Natural killer cell (primary cell): ENCODE measurements around the gene SENP6. TPM values are rescaled to one million over a fixed set of nuclear protein-coding genes. Genes with fewer than 3 reads are reported as not detected.

Experiments used
- ATAC-seq, 3 donors: fragments of 150-1000 bp in 2 of 3; fragments of 200-7000 bp in 1 of 3; cut with Tn5 transposase; 1 replicate in 1 of 3; 2 replicates in 2 of 3; pipeline ENCODE4 v1.10.0; 2021; ENCODE audit warnings: mild to moderate bottlenecking in 2 of 3, moderate library complexity in 2 of 3
- DNase-seq, 2 donors: peaks; one replicate each; pipeline versions ENCODE4 v3.0.0 to v3.0.0-alpha.2; 2013 to 2021; ENCODE audit warnings: mixed read lengths in 1 of 2
- H3K27ac ChIP-seq: one replicate; pipeline ENCODE4 v1.5.1; 2013; ENCODE audit warnings: mild to moderate bottlenecking, low read length
- H3K27me3 ChIP-seq: one replicate; pipeline ENCODE4 v1.6.1; 2013; ENCODE audit warnings: low read length; ENCODE audit not compliant: control insufficient read depth, insufficient read depth
- H3K36me3 ChIP-seq: one replicate; pipeline ENCODE4 v1.6.1; 2013; ENCODE audit warnings: low read length; ENCODE audit not compliant: control insufficient read depth, insufficient read depth
- H3K4me1 ChIP-seq: one replicate; pipeline ENCODE4 v1.6.1; 2013; ENCODE audit warnings: low read length; ENCODE audit not compliant: control insufficient read depth, insufficient read depth
- H3K4me3 ChIP-seq: one replicate; pipeline ENCODE4 v1.5.1; 2013; ENCODE audit warnings: low read length
- H3K9me3 ChIP-seq: one replicate; pipeline ENCODE4 v1.6.1; 2013; ENCODE audit warnings: low read length; ENCODE audit not compliant: control insufficient read depth, insufficient read depth
- H3K27ac Mint-ChIP-seq, 2 donors: one replicate each; pipeline ENCODE4 v1.8.0; 2022; ENCODE audit warnings: mild to moderate bottlenecking in 2 of 2, mixed read lengths in 2 of 2, moderate library complexity in 1 of 2
- H3K27me3 Mint-ChIP-seq, 2 donors: one replicate each; pipeline ENCODE4 v1.8.0; 2022; ENCODE audit warnings: low read depth in 2 of 2, mixed read lengths in 2 of 2
- H3K36me3 Mint-ChIP-seq: one replicate; pipeline ENCODE4 v1.8.0; 2022; ENCODE audit warnings: mixed read lengths
- H3K4me1 Mint-ChIP-seq, 2 donors: one replicate each; pipeline ENCODE4 v1.8.0; 2022; ENCODE audit warnings: mixed read lengths in 2 of 2
- H3K4me3 Mint-ChIP-seq: one replicate; pipeline ENCODE4 v1.8.0; 2022; ENCODE audit warnings: mild to moderate bottlenecking, moderate library complexity, mixed read lengths
- H3K9me3 Mint-ChIP-seq, 2 donors: one replicate each; pipeline ENCODE4 v1.8.0; 2022; ENCODE audit warnings: mixed read lengths in 2 of 2
- CTCF ChIP-seq: fragments of 200-600 bp; IDR thresholded peaks from one replicate; pipeline ENCODE4 v1.8.0; 2022; ENCODE audit warnings: antibody characterized with exemption
- WGBS: methylation state at CpG from one replicate; pipeline ENCODE4 v1.1.7; 2013; ENCODE audit warnings: missing lambda C conversion rate; ENCODE audit not compliant: insufficient coverage; 5-methylcytosine and 5-hydroxymethylcytosine counted together
- intact Hi-C: fragments of 100-400 bp; cut with micrococcal nuclease; formaldehyde crosslinking; loops from one replicate; pipeline ENCODE4 v1.14.2; 2022
- total RNA-seq, 4 donors: library from RNA; stranded (reverse); fragments of 120-200 nt in 1 of 4; gene quantifications; one replicate each; pipeline versions ENCODE4 v1.2.3 to v1.2.4, GENCODE V29; 2013 to 2022

SENP6 gene
- total RNA-seq, 3 donors from 2014 or later (not counting 1 experiment from before 2014, with no cell fraction given) = 102 to 117 (median 108) TPM

- intact Hi-C loops = loop anchor here (2.0 to 10.0 kb wide), 2 partner anchors 318 to 358 kb away; partner anchors contain the start of genes COX7A2 and TMEM30A
- peak overlapping the region; percentile 95 for H3K4me3 Mint-ChIP-seq
- under 1% methylated on average over 70 of the region's 70 CpGs for WGBS
- ATAC-seq (peak; percentile 44 to 67 (median 52)), DNase-seq (peak; percentile 53 to 76)
- Histone ChIP-seq H3K4me3 (peak overlapping the region; percentile 91), H3K27ac (peak overlapping the region; percentile 98), H3K36me3 (no peaks in the 10 kb centered on the region), H3K27me3 (no peaks in the 10 kb centered on the region), H3K4me1 (peaks cover 14% of the 10 kb centered on the region), H3K9me3 (no peaks in the 10 kb centered on the region)
- H3K9me3 Mint-ChIP-seq = no peaks in the 10 kb centered on the region
- peaks cover 40 to 60% of the 10 kb centered on the region in 2 donors for H3K4me1 Mint-ChIP-seq
- no peak for TF ChIP-seq CTCF
- H3K27me3 Mint-ChIP-seq = no peaks in the 10 kb centered on the region
- H3K27ac Mint-ChIP-seq = peak overlapping the region; percentile 94 to 97
- H3K36me3 Mint-ChIP-seq = no peaks in the 10 kb centered on the region
Observed at GRCh38 chr6:75602246-75603105, 796 bp downstream of the SENP6 start.

- Histone ChIP-seq H3K4me3 (peak overlapping the region; percentile 91), H3K27ac (peak overlapping the region; percentile 98), H3K27me3 (no peaks in the 10 kb centered on the region), H3K36me3 (no peaks in the 10 kb centered on the region), H3K4me1 (peaks cover 15% of the 10 kb centered on the region), H3K9me3 (no peaks in the 10 kb centered on the region)
- Mint-ChIP-seq H3K4me3 (peak overlapping the region; percentile 95), H3K27ac (peak overlapping the region; percentile 94 to 97), H3K27me3 (no peaks in the 10 kb centered on the region), H3K4me1 (peaks cover 43 to 66% of the 10 kb centered on the region in 2 donors), H3K36me3 (no peaks in the 10 kb centered on the region), H3K9me3 (no peaks in the 10 kb centered on the region)
- ATAC-seq (no peak), DNase-seq (no peak)
- TF ChIP-seq CTCF = no peak
- intact Hi-C loops = loop anchor here (2.0 to 10.0 kb wide), 2 partner anchors 318 to 358 kb away; partner anchors contain the start of genes COX7A2 and TMEM30A
- WGBS = 4% methylated on average over 2 of the region's 2 CpGs
Observed at GRCh38 chr6:75603106-75603420, 1.4 kb downstream of the SENP6 start.

- H3K36me3 Mint-ChIP-seq = no peaks in the 10 kb centered on the region
- peak overlapping the region; percentile 95 for H3K4me3 Mint-ChIP-seq
- Histone ChIP-seq H3K27me3 (no peaks in the 10 kb centered on the region), H3K4me1 (peaks cover 18% of the 10 kb centered on the region), H3K27ac (no peak overlapping the region), H3K4me3 (no peak overlapping the region), H3K36me3 (no peaks in the 10 kb centered on the region), H3K9me3 (no peaks in the 10 kb centered on the region)
- H3K4me1 Mint-ChIP-seq = peaks cover 54 to 72% of the 10 kb centered on the region in 2 donors
- intact Hi-C loops = loop anchor here (10.0 kb wide), 1 partner anchor 359 kb away; the partner anchor contains the start of gene COX7A2
- H3K27me3 Mint-ChIP-seq = no peaks in the 10 kb centered on the region
- 97% methylated on average over 16 of the region's 16 CpGs for WGBS
- peak overlapping the region; percentile 94 to 97 for H3K27ac Mint-ChIP-seq
- H3K9me3 Mint-ChIP-seq = no peaks in the 10 kb centered on the region
- ATAC-seq = no peak
- no peak for DNase-seq
- TF ChIP-seq CTCF = no peak
Observed at GRCh38 chr6:75604294-75604693, 2.6 kb downstream of the SENP6 start.
